Medulla oblongata (tissue), 1 donor: ENCODE measurements around the gene PKD2.
A peak's percentile ranks its signal among the peaks of the same experiment; 100 is the strongest.

Source experiments
- DNase-seq: peaks from one replicate; pipeline ENCODE4 v3.0.0-alpha.2; 2015; ENCODE audit errors: extremely low spot score

The PKD2 gene

DNA sequence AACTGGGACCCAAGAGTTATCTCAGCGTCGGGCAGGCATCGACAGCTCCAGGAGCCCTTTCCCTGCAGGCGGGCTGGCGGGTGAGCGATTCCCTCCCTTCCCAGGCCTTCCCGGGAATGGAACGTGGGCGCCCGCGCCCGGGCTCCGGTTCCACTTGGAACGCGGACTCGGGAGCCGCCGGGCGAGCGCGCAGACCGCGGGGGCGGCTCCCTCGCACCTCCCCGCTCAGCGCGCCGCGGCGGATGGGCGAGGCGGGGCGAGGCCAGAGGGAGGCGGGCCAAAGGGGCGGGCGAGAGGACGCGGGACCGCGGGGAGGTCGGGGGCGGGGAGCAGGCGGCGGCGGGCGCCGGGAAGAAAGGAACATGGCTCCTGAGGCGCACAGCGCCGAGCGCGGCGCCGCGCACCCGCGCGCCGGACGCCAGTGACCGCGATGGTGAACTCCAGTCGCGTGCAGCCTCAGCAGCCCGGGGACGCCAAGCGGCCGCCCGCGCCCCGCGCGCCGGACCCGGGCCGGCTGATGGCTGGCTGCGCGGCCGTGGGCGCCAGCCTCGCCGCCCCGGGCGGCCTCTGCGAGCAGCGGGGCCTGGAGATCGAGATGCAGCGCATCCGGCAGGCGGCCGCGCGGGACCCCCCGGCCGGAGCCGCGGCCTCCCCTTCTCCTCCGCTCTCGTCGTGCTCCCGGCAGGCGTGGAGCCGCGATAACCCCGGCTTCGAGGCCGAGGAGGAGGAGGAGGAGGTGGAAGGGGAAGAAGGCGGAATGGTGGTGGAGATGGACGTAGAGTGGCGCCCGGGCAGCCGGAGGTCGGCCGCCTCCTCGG, at the start of gene PKD2:
PKD2 (plus strand) TSS at position 332 of the 818 bp plus-strand sequence; CDS start at position 431, 99 bp downstream.
- DNase-seq: peak; percentile 88

DNA sequence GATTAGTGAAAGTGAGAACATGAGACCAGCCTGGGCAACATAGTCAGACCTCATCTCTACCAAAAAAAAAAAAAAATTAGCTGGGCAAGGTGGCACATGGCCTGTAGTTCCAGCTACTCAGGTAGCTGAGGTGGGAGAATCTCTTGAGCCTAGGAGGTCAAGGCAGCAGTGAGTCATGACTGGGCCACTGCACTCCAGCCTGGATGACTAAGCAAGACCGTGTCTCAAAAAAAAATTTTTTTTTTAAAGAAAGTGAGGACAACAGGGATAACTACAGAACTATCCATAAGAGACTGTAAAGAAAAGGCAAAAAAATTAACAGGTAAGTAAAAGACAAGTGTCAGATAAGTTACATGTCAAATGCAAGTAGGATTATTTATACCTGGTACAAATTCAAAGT, 45.4 kb upstream of the PKD2 start:
- no peak for DNase-seq

DNA sequence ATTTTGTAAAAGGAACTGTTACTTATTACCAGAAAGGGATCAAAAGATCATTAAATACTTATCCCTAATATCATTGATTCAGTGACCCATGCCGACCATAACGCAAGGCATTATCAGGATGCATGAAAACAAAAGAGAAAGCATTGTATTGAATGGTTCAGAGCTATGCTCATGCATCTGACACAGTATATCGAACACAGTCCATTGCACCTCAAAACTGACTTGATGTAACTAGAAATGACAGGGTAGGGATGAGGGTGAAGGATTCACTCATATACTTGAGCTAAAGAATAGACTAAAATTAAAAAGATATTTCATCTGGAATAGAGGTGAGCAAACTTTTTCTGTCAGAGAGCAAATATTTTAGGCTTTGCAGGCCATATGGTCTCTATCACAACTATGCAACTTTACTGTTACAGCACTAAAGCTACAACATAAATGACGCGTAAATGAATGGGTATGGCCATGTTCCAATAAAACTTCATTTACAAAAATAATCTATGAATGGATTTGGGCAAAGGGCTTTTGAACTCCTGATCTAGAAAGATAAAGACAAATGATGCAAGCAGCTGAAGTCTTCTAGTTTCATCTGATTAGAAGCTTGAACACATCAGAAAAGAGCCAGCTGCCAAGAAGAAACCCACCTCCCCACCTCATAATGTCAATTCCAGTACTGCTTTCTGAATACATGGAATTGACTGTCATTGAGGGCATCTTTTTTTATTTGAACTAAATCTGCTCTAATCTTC, 44.9 kb upstream of the PKD2 start:
- DNase-seq: no peak

DNA sequence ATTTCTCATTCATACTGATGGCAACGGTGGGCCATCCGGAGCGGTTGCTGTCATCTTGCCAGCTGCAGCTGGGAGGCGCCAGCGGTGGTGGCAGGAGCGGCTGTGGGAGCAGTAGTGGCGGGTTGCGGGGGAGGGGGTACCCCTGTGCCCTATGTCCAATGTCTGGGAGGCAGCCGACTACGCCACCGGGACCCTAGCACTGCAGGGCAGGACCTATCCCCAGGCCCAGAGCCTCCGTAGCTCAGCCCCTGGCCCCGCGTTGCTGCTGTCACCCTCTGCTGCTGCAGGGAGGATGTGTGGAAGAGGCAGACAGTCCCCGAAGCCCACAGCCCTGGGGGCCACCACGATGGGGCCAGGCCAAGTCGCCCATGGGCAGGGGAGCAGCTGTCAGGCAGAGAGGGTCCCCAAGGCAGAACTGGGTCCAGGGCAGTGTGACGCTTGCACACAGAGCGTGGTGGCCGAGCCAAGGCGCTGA, 41.9 kb upstream of the PKD2 start:
- no peak for DNase-seq

DNA sequence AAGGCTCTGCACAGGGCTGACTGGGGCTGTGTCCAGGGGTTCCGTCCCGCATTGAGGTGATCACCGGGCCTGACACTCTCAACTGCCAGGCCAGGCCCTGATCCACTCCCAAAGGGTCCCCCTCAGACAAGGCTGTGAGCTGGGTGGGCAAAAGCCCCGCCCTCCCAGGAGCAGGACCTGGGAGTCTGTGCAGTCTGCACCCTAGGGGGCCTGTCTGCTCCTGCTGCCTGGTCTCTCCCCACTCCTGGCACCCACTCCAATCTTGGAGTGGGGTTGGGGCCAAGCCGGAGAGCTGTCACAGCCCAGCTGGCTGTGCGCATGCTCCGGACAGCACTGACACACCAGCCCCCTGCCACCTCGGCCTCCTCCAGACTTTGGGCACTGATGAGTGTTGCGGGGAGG, 41.3 kb upstream of the PKD2 start:
- DNase-seq: no peak

DNA sequence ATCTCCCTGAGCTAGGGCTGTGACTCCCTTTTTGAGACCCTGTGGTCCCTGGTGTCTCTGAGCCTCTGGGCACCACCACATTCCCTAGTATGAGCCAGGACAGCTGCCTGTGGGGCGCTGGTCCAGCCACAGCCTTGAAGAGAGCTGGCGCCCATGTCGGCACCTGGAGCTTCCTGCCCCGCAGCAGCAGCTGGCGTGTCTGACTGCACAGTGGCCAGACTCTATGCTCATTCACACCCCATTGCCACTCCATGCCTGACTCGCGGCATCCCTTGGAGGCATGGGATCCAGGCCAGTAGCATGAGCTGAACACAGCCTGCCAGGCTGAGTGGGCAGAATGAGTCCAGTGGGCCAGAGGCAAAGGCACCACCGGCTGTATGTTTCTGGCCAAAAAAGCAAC, 40.2 kb upstream of the PKD2 start:
- no peak for DNase-seq

DNA sequence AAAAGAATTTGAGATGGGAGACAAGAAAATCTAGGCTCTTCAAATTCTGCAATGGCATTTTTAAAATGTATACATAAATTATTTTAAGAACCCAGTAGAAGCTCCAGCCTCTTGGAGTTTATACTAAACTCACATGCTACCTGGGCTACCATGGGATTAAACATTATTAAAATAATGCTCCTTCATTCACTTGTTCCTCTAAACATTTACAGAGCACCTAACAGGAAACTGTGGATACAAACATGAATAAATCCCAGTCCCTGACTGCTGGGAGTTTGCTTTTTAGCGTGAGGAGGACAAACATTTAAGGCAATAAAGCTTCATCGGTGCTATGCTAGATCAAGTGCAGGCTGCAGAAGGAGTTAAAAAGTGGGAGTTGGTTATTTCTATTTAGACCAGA, 37.3 kb upstream of the PKD2 start:
- no peak for DNase-seq

DNA sequence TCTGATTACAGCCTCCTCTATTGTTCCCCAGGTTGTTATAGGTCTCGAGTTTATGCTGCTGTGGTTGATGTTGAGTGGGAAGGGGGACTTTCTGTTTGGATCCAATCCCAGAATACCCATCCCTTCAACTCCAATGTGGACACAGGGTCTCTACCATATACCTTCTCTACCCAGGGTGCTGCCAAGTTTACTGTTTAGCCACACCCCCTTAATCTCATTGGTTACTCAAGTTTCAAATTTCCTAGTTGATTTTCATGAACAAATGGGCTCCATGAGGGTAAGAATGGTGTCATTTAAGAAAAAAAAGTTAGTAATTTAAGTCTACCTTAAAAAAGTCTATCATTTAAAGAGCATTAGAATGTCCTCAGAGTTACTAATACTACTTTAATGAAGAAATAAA, 35.6 kb upstream of the PKD2 start:
- DNase-seq: no peak

DNA sequence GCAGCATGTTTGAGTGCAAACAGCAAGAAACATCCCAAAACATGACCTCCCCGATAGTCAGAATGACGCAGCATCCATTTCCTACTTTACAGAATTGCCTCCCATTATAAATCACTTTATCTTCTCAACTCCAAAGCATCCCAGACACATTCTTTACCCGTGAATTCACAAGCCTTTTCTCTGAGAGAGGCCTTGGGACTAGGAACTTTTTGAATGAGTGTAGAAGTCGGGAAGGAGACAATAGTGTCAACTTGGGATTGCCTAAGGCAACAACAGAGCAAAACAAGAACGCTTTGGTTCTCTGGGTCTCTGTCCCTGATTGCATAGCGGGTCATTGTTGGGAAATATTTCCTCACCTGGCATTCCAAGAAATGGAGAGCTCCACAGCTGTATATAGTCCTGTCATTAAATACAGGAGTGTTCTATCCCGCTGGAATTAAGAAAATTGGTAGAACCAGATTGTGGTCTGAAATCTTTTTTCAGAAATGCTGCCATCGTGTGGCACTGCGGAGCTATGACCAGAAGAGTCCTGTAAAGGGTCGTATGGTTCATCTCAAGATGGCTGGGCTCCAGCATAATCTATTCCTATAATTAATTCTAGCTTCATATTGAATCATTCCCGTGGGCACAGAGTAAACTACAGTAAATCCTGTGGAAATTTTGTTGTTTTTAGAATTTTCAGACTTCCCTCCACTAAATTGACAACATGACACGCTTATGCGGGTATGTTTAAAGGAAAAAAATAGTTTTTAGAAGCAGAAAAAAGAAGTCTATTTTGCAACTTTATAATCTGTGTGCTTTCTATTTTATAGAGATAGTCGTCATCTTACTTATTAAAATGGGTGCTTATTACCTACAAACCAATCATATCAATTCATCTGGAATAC, 33.9 kb upstream of the PKD2 start:
- DNase-seq: peak; percentile 90

DNA sequence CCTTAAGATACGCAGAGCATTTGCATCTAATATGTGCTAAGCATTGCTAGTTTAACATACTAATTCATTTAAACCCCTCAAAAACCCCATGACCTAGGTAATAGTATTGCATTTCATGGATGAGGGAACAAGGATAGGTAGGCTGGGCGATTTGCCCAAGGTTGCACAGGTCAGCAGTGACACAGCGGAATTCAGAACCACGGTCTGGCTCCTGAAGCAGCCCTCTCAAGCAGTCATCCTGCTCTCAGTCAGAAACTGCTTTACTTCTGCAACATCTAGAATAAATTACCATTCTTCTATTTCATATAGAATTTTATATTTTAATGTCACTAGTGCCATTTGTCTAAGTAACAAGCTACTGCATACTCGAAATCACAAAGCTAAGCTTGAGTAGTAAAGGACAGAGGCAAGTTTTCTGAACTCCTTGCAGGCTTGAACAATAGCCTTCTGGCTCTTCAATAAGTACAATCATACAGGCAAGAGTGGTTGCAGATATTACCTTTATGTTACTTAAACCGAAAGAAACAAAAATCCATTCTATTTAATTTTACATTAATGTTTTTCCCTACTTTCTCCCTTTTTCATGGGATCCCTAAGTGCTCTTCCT, 32.5 kb upstream of the PKD2 start:
- DNase-seq: peak; percentile 53

DNA sequence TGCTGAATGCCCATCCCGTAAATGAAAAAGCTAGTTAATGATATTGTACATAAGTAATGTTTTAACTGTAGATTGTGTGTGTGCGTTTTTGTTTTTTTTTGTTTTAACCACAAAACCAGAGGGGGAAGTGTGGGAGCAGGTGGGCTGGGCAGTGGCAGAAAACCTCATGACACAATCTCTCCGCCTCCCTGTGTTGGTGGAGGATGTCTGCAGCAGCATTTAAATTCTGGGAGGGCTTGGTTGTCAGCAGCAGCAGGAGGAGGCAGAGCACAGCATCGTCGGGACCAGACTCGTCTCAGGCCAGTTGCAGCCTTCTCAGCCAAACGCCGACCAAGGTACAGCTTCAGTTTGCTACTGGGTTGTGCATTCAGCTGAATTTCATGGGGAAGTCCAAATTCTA, 32.0 kb upstream of the PKD2 start, which contains the start of gene SPP1:
SPP1 (plus strand) TSS at position 249 of the 400 bp plus-strand sequence. CDS start 1,182 bp downstream, outside the sequence.
- DNase-seq: peak; percentile 88

DNA sequence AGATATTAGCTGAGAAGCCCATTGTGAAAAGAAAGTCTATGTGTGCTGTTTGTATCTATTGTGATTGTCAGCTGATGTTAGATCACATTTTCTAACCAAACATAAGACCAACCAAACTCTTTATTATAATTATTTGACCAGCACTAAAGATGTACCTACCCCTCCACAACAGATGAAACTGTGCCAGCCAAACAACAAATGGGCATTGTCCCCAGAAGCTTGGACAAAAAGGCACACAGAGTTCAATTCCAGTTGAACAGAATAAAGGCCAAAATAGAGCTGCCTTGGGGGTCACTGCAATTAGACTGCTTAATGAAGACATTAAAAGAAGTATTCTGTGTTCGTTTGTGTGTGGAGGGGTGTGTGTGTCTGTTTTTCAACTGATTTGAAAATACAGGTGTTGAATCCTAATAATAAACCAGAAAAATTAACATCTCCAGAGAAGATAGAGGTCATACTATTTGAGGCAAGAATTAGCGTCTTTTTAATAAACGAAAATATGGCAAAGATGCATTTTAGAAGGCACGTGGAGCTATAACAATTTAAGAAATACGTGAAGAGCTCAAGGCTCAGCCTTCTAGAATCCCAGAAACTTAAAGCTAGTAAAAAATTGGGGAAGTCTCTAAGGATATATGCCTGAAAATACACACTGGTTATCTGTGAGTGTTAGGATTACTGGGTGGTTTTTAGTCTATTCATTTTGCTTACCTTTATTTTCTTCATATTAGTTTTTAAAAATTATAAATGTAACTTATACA, 29.7 kb upstream of the PKD2 start:
- peak; percentile 87 for DNase-seq

DNA sequence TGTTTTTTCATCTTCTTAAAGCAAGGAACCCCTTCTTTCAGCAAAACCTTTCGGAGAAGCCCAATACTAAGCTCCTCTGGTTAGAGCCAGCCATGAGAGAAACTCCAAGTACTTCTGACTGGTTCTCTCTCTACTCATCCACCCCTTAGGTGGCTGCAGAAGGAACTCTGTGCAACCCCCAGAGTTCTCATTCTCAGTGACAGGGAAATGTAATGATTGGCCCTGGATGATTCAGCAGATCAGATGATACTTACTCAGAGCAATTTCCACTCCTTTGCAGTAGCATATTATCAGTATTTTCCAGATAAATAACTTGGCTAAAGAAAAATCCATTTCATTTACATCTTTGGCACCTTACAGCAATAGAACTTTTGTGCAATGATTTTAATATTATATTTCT, 28.8 kb upstream of the PKD2 start:
- no peak for DNase-seq

DNA sequence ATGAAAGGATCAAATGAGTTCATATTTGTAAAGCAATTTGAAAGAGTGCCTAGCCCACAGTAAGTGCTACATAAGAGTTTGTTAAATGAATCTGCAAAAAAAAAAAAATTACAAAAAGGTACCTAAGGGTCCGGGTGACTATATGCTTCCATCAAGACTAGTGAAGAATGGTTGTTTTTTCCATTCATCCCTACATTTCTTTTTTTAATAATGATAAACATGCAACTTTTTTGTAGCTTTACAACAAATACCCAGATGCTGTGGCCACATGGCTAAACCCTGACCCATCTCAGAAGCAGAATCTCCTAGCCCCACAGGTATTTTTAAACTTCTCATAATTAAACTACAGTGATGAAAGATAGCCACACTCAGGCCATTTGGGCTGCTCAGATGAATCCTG, 27.6 kb upstream of the PKD2 start:
- DNase-seq: no peak

DNA sequence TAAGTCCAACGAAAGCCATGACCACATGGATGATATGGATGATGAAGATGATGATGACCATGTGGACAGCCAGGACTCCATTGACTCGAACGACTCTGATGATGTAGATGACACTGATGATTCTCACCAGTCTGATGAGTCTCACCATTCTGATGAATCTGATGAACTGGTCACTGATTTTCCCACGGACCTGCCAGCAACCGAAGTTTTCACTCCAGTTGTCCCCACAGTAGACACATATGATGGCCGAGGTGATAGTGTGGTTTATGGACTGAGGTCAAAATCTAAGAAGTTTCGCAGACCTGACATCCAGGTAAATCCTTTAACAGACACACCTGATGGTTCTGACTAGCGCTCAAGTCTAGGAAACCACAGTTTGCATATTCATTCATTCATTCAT, 25.9 kb upstream of the PKD2 start:
- DNase-seq: no peak

DNA sequence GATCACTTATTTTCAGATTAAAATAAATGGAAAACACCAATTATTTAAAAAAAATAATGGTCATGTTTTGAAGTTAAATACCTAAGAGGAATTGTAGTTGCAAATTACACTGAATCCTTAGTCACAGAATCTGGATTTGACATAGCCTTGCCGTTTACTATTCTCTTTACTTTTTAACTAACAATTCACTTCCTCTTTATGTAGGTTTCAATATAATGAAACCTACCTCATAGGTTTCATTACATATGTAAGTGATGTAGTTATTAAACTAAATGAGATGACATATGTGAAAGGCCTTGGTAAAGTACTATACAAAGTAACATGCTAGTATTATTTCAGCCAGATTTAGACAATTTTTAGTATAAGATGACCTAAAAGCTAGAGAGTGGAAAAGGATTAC, 25.4 kb upstream of the PKD2 start:
- DNase-seq: no peak

DNA sequence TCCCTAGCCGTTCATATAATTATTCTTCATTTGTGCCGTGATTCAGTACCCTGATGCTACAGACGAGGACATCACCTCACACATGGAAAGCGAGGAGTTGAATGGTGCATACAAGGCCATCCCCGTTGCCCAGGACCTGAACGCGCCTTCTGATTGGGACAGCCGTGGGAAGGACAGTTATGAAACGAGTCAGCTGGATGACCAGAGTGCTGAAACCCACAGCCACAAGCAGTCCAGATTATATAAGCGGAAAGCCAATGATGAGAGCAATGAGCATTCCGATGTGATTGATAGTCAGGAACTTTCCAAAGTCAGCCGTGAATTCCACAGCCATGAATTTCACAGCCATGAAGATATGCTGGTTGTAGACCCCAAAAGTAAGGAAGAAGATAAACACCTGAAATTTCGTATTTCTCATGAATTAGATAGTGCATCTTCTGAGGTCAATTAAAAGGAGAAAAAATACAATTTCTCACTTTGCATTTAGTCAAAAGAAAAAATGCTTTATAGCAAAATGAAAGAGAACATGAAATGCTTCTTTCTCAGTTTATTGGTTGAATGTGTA, 24.9 kb upstream of the PKD2 start:
- no peak for DNase-seq

DNA sequence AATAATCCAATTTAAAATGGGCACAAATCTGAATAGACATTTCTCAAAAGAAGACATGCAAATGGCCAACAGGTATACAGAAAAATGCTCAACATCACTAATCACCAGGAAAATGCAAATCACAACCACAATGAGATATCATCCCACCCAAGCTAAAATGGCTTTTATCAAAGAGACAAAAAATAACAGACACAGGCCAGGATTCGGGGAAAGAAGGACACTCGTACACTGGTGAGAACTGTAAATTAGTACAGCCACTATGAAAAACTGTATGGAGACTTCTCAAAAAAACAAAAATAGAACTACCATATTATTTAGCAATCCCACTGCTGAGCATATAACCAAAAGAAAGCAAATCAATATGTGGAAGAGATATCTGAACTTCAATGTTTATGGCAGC, 23.4 kb upstream of the PKD2 start:
- no peak for DNase-seq

DNA sequence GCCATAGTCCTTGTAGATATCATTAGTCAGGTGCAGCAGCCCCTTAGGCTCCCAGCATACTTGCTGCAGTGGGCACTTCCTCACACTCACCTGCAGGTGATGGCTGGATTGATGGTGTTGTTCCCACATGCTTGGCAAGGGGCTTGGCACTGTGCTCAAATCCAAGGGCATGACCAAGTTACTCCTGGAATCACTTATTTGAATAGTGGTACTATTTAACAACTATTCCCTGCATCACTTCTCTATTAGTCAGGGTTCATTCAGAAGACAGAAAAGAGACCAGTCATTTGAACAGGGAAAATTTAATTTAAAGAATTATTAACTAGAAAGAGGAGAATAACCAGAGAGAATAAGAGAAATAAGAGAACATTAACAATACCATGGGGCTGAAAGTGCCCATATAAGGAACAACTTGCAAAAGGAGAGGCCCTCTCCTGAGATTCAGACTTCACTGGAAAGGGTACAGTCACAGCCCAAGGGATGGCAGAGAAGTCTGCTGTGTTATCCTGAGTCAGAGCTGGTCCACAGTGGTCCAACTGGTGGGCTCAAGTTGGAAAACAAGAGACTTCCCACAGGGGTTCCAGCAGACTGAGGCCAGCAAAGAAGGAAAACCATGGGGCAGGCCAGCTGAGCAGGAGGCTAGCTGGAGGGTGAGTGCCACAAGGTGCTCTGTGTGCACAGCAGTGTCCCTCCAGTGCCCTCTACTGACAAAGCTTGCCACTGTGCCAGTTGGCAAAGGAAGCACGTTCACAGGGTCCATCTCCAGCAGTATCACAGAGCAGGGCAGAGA, 22.1 kb upstream of the PKD2 start:
- peak; percentile 94 for DNase-seq

DNA sequence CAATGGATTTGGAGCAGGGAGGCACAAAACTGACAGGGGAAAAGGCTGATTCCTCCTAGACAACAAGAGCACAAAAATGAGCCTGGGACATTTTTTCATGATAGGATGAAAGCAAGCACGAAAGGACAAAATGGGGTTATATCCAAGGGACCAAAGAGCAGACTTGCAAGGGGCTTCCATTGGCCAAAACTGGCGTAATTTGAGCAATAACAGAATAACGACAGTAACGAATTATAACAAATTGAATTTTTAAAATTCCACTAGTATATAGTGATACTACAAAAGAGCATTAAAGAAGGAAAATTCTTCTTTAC, 21.6 kb upstream of the PKD2 start:
- DNase-seq: no peak
